Lung (tissue), 12 donors: Measurements from ENCODE around the gene OXT. TPM values are rescaled to one million over a fixed set of nuclear protein-coding genes. Genes with fewer than 3 reads are reported as not detected.
A peak's percentile ranks its signal among the peaks of the same experiment; 100 is the strongest.
"Not testable (repeated sequence)": the region's sequence is repeated elsewhere in the genome, so short reads cannot be mapped to it uniquely, and the experiment has no call there.

Experiments
- ATAC-seq: fragments of 200-7000 bp; cut with Tn5 transposase; one replicate; pipeline ENCODE4 v1.9.1; 2020; ENCODE audit warnings: moderate number of reproducible peaks; ENCODE audit not compliant: insufficient read depth, low FRiP score
- DNase-seq, 3 donors: peaks; one replicate each; pipeline ENCODE4 v3.0.0-alpha.2; 2013 to 2017
- H3K27ac ChIP-seq, 2 donors: one replicate each; pipeline ENCODE4 v1.5.1; 2013; ENCODE audit warnings: mild to moderate bottlenecking in 2 of 2, moderate library complexity in 2 of 2, control low read depth in 1 of 2, inconsistent platforms in 1 of 2, low read depth in 1 of 2, low read length in 1 of 2
- H3K27me3 ChIP-seq, 3 donors: one replicate each; pipeline ENCODE4 v1.5.1; 2013; ENCODE audit warnings: low read length in 2 of 3; ENCODE audit not compliant: control insufficient read depth in 3 of 3, insufficient read depth in 3 of 3
- H3K36me3 ChIP-seq, 4 donors: one replicate each; pipeline ENCODE4 v1.5.1; 2013; ENCODE audit warnings: low read length in 4 of 4, mild to moderate bottlenecking in 1 of 4, moderate library complexity in 1 of 4; ENCODE audit not compliant: control insufficient read depth in 4 of 4, insufficient read depth in 4 of 4
- H3K4me1 ChIP-seq, 5 donors: one replicate each; pipeline ENCODE4 v1.5.1; 2013; ENCODE audit warnings: low read length in 5 of 5, mild to moderate bottlenecking in 2 of 5, moderate library complexity in 1 of 5; ENCODE audit not compliant: control insufficient read depth in 5 of 5, insufficient read depth in 5 of 5
- H3K4me3 ChIP-seq: one replicate; pipeline ENCODE4 v1.5.1; 2013; ENCODE audit warnings: mild to moderate bottlenecking, control low read depth, moderate library complexity
- H3K9ac ChIP-seq, 2 donors: one replicate each; pipeline ENCODE4 v1.5.1; 2013; ENCODE audit warnings: low read length in 2 of 2, control low read depth in 1 of 2; ENCODE audit not compliant: insufficient read depth in 1 of 2
- H3K9me3 ChIP-seq, 4 donors: one replicate each; pipeline ENCODE4 v1.5.1; 2013; ENCODE audit warnings: low read length in 3 of 4, mild to moderate bottlenecking in 1 of 4, moderate library complexity in 1 of 4; ENCODE audit not compliant: control insufficient read depth in 4 of 4, insufficient read depth in 3 of 4
- CTCF ChIP-seq: IDR thresholded peaks from 2 replicates; pipeline ENCODE4 v1.5.1; 2012; ENCODE audit warnings: mild to moderate bottlenecking; ENCODE audit errors: control extremely low read depth, extremely low read depth
- WGBS, 2 donors: extraction: QIAGEN DNeasy Blood & Tissue Kit; methylation state at CpG; one replicate each; pipeline ENCODE4 v1.1.7; 2013; 5-methylcytosine and 5-hydroxymethylcytosine counted together
- polyA plus RNA-seq, 2 donors: library from polyadenylated mRNA; stranded (reverse); fragments of 200-250 nt; gene quantifications; one replicate each; pipeline ENCODE4 v1.2.1, GENCODE V29; 2013
- total RNA-seq, 2 donors: library from RNA; depleted of rRNA in 1 of 2; stranded (reverse); fragments of >200 nt in 1 of 2; gene quantifications; one replicate each; pipeline ENCODE4 v1.2.1, GENCODE V29; 2014 to 2021
- donor health status: control.
- donor health status: control.
- donor health status: Bipolar disorder and iron deficiency.
- donor health status: healthy.
- donor health status: DM: yes; HTN: yes; CAD: no.

The OXT gene
- total and polyA plus RNA-seq, 4 donors: not detected

GRCh38 chr20:3116341-3116740 lies 44.9 kb downstream of the OXT start:
- Histone ChIP-seq H3K27me3 (no peaks in the 10 kb centered on the region), H3K9me3 (no peaks in the 10 kb centered on the region), H3K36me3 (peaks cover 0 to 18% (median 9%) of the 10 kb centered on the region in 4 donors), H3K9ac (no peak overlapping the region), H3K4me3 (no peak overlapping the region), H3K4me1 (peaks cover 0 to 3% (median 0%) of the 10 kb centered on the region in 5 donors), H3K27ac (no peak overlapping the region)
- TF ChIP-seq CTCF: no peak
- DNase-seq (no peak), ATAC-seq (no peak)
- WGBS, 2 donors: 89 to 90% methylated on average over 4 of the region's 4 CpGs

GRCh38 chr20:3117839-3118379 lies 46.5 kb downstream of the OXT start:
- H3K27me3 ChIP-seq, H3K4me1 ChIP-seq, H3K4me3 ChIP-seq, H3K9ac ChIP-seq, H3K9me3 ChIP-seq, H3K27ac ChIP-seq, ATAC-seq: not testable (repeated sequence)
- peak; percentile 50 for TF ChIP-seq CTCF
- peak; percentile 78 to 85 (median 84) for DNase-seq
- 35 to 48% methylated on average over 14 of the region's 14 CpGs for WGBS, 2 donors
- H3K36me3 ChIP-seq: peaks cover 0 to 28% (median 20%) of the 10 kb centered on the region in 4 donors

- ATAC-seq: no peak
- Histone ChIP-seq H3K27me3 (no peaks in the 10 kb centered on the region), H3K27ac (peak overlapping the region in 1 of 2 donors; percentile 20), H3K9ac (no peak overlapping the region), H3K4me1 (peaks cover 0 to 3% (median 0%) of the 10 kb centered on the region in 5 donors), H3K36me3 (peaks cover 0 to 26% (median 18%) of the 10 kb centered on the region in 4 donors), H3K9me3 (no peaks in the 10 kb centered on the region), H3K4me3 (no peak overlapping the region)
- DNase-seq: no peak
- no peak for TF ChIP-seq CTCF
- 80 to 84% methylated on average over 5 of the region's 5 CpGs for WGBS, 2 donors
Measured at GRCh38 chr20:3119044-3119443, 47.6 kb downstream of the OXT start.
